K562 (cell line): ENCODE data around the gene KMT2E. TPM values are rescaled to one million over a fixed set of nuclear protein-coding genes. Genes with fewer than 3 reads are reported as not detected.
A peak's percentile ranks its signal among the peaks of the same experiment; 100 is the strongest.

ENCODE experiments used
- DMBX1 ChIP-seq: fragments of 250-450 bp; sonication (Bioruptor Pico); IDR thresholded peaks from 2 replicates; pipeline ENCODE4 v1.8.0; 2022; ENCODE audit warnings: inconsistent platforms, mild to moderate bottlenecking, moderate library complexity, borderline replicate concordance
- LARP7 ChIP-seq: fragments of 450-650 bp; IDR thresholded peaks from 2 replicates; pipeline ENCODE4 v1.6.1; 2016
- MTA3 ChIP-seq: fragments of 450-650 bp; formaldehyde crosslinking; IDR thresholded peaks from 2 replicates; pipeline ENCODE4 v1.6.1; 2017; ENCODE audit warnings: mild to moderate bottlenecking, borderline replicate concordance
- NEUROD1 ChIP-seq: fragments of 150-350 bp; IDR thresholded peaks from 2 replicates; pipeline ENCODE4 v1.6.1; 2014; ENCODE audit warnings: borderline replicate concordance, low read length, low read depth; ENCODE audit not compliant: partially characterized antibody
- NFIC ChIP-seq: fragments of 450-650 bp; IDR thresholded peaks from 2 replicates; pipeline ENCODE4 v1.6.1; 2017; ENCODE audit warnings: mild to moderate bottlenecking, inconsistent platforms
- OTX1 ChIP-seq: fragments of 450-650 bp; formaldehyde crosslinking; IDR thresholded peaks from 2 replicates; pipeline ENCODE4 v1.4.0; 2022; ENCODE audit warnings: mild to moderate bottlenecking
- PCBP2 ChIP-seq: fragments of 200-400 bp; formaldehyde crosslinking; IDR thresholded peaks from 2 replicates; pipeline ENCODE4 v1.6.1; 2018; ENCODE audit warnings: low read length, low read depth, mild to moderate bottlenecking, moderate library complexity; ENCODE audit not compliant: poor library complexity, severe bottlenecking
- RAD51 ChIP-seq: fragments of 450-650 bp; IDR thresholded peaks from 2 replicates; pipeline ENCODE4 v1.7.1; 2016; ENCODE audit warnings: low read depth, mild to moderate bottlenecking, borderline replicate concordance
- RBM14 ChIP-seq: fragments of 200-400 bp; formaldehyde crosslinking; IDR thresholded peaks from 2 replicates; pipeline ENCODE4 v1.6.1; 2018; ENCODE audit warnings: low read depth, mild to moderate bottlenecking, low read length, moderate library complexity, borderline replicate concordance; ENCODE audit not compliant: insufficient read depth
- RNF2 ChIP-seq: sonication (generic); IDR thresholded peaks from 2 replicates; pipeline ENCODE4 v1.6.1; 2016
- SMARCB1 ChIP-seq: IDR thresholded peaks from 2 replicates; pipeline ENCODE4 v1.6.1; 2011; ENCODE audit warnings: improper control_type of control experiment, low read depth; ENCODE audit not compliant: insufficient read length
- STAT5B ChIP-seq: fragments of 250-450 bp; sonication (Bioruptor Pico); IDR thresholded peaks from 2 replicates; pipeline ENCODE4 v1.8.0; 2021; ENCODE audit warnings: mild to moderate bottlenecking, inconsistent platforms
- TBL1XR1 ChIP-seq, 2 experiments: IDR thresholded peaks; 2 replicates each; pipeline ENCODE4 v1.6.1; 2012; ENCODE audit warnings: improper control_type of control experiment in 2 of 2, low read length in 2 of 2, mild to moderate bottlenecking in 1 of 2
- THRAP3 ChIP-seq: fragments of 450-650 bp; IDR thresholded peaks from 2 replicates; pipeline ENCODE4 v1.6.1; 2016; ENCODE audit warnings: mild to moderate bottlenecking, inconsistent platforms, borderline replicate concordance
- XRCC3 ChIP-seq: fragments of 450-650 bp; IDR thresholded peaks from 2 replicates; pipeline ENCODE4 v1.6.1; 2017; ENCODE audit warnings: mild to moderate bottlenecking, moderate library complexity
- ZKSCAN1 ChIP-seq: fragments of 150-350 bp; IDR thresholded peaks from 2 replicates; pipeline ENCODE4 v1.6.1; 2016; ENCODE audit warnings: low read depth, low read length
- ZNF311 ChIP-seq: fragments of 250-450 bp; sonication (Bioruptor Pico); IDR thresholded peaks from 2 replicates; pipeline ENCODE4 v1.4.0; 2020; ENCODE audit warnings: mild to moderate bottlenecking, moderate library complexity
- ZNF77 ChIP-seq: fragments of 250-450 bp; sonication (Bioruptor Pico); IDR thresholded peaks from 2 replicates; pipeline ENCODE4 v1.5.0; 2020
- polyA plus RNA-seq, 8 experiments: library from polyadenylated mRNA; depleted of rRNA in 4 of 8; stranded (reverse) in 5 of 8; unstranded in 3 of 8; fragments of >200 nt; fragmentation: Nextera tagmentation in 2 of 8; fragmentation: Illumina TruSeq in 1 of 8; extraction: Ambion mirVana in 2 of 8; extraction: Trizol in 1 of 8; gene quantifications; 2 replicates each; pipeline versions ENCODE4 v1.2.1 to v1.2.3, GENCODE V29; 2011 to 2014; ENCODE audit warnings: inconsistent platforms in 1 of 8, missing spikeins in 1 of 8
- total RNA-seq, 7 experiments: library from RNA; depleted of rRNA in 6 of 7; stranded (reverse); fragments of >200 nt in 6 of 7; fragmentation: Illumina TruSeq in 2 of 7; extraction: Trizol in 2 of 7; gene quantifications; 2 replicates each; pipeline versions ENCODE4 v1.2.1 to v1.2.3, GENCODE V29; 2011 to 2021; ENCODE audit warnings: low replicate concordance in 1 of 7
- TF ChIP-seq, protein P1 (sequence below): fragments of 250-450 bp; sonication (Bioruptor Pico); IDR thresholded peaks from 2 replicates; pipeline ENCODE4 v1.8.0; 2021; ENCODE audit warnings: mild to moderate bottlenecking, moderate library complexity
- TF ChIP-seq, protein P2 (sequence below), 3 experiments: IDR thresholded peaks in 2 of 3; conservative IDR thresholded peaks in 1 of 3; 2 replicates each; pipeline ENCODE4 v1.5.1; 2011 to 2012; ENCODE audit warnings: low read length in 3 of 3, mild to moderate bottlenecking in 3 of 3, control low read depth in 2 of 3, improper control_type of control experiment in 1 of 3, inconsistent platforms in 1 of 3, low read depth in 1 of 3, mixed read lengths in 1 of 3, moderate library complexity in 1 of 3; ENCODE audit not compliant: insufficient read depth in 2 of 3
- TF ChIP-seq, protein P3 (sequence below), 2 experiments: fragments of 450-650 bp; conservative IDR thresholded peaks; 2 replicates each; pipeline ENCODE4 v1.6.1; 2017; ENCODE audit warnings: mild to moderate bottlenecking in 2 of 2, moderate library complexity in 2 of 2
- TF ChIP-seq, protein P4 (sequence below), 2 experiments: IDR thresholded peaks; 2 replicates each; pipeline ENCODE4 v1.6.1; 2011; ENCODE audit warnings: borderline replicate concordance in 1 of 2, control low read depth in 1 of 2, low read depth in 1 of 2, low read length in 1 of 2, mild to moderate bottlenecking in 1 of 2, mixed read lengths in 1 of 2, moderate library complexity in 1 of 2; ENCODE audit not compliant: insufficient read depth in 1 of 2, insufficient read length in 1 of 2, poor library complexity in 1 of 2, severe bottlenecking in 1 of 2; ENCODE audit errors: extremely low read depth in 1 of 2

The KMT2E gene
- total and polyA plus RNA-seq, 9 of the 15 experiments (the other 6 are each of a cell fraction or from before 2014, with no cell fraction given) = 8.9 to 55.3 (median 38.1) TPM

DNA sequence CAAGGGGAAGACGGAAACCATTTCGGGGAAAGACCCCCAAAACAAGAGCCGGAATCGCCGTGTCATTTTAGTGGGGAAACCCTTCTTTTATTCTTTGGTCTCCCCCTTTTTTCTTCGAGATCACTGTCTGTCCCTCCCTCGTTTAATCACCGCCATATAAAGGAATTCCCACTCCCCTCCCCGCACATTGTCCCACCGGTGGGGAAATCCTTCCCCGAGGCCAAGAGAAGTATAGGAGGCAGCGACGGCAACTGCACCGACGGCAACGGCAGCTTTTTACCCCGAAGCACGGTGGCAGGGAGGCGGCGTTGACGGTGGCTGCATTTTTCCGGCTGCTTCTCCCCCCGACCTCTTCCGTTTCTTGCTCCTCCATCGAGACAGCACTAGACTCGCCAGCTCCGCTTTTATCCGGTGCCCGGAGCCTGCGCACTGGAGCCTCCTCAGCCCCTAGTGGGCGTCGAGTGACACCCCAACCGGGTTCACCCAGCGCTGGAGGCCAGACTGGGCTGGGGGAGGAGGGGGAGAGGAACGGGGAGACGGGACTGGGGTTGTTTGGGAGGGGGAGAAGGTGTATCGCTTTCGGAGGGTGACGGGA is 687 bp upstream of the KMT2E start (continued):
- TF ChIP-seq, protein P1, sequence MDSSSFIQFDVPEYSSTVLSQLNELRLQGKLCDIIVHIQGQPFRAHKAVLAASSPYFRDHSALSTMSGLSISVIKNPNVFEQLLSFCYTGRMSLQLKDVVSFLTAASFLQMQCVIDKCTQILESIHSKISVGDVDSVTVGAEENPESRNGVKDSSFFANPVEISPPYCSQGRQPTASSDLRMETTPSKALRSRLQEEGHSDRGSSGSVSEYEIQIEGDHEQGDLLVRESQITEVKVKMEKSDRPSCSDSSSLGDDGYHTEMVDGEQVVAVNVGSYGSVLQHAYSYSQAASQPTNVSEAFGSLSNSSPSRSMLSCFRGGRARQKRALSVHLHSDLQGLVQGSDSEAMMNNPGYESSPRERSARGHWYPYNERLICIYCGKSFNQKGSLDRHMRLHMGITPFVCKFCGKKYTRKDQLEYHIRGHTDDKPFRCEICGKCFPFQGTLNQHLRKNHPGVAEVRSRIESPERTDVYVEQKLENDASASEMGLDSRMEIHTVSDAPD = no peak
- TF ChIP-seq PCBP2 = peak; percentile 14
- TF ChIP-seq ZNF77 = no peak
- TF ChIP-seq, protein P2, sequence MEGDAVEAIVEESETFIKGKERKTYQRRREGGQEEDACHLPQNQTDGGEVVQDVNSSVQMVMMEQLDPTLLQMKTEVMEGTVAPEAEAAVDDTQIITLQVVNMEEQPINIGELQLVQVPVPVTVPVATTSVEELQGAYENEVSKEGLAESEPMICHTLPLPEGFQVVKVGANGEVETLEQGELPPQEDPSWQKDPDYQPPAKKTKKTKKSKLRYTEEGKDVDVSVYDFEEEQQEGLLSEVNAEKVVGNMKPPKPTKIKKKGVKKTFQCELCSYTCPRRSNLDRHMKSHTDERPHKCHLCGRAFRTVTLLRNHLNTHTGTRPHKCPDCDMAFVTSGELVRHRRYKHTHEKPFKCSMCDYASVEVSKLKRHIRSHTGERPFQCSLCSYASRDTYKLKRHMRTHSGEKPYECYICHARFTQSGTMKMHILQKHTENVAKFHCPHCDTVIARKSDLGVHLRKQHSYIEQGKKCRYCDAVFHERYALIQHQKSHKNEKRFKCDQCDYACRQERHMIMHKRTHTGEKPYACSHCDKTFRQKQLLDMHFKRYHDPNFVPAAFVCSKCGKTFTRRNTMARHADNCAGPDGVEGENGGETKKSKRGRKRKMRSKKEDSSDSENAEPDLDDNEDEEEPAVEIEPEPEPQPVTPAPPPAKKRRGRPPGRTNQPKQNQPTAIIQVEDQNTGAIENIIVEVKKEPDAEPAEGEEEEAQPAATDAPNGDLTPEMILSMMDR (IDR thresholded peaks at IDR 0.05 in 2 of 3, conservative IDR thresholded peaks at IDR 0.05 in 1 of 3; ENCODE audit: insufficient read depth in 2 of 3, low read depth in 1 of 3, low read length in 3 of 3) = peak; percentile 70 to 82 (median 74)
- peak; percentile 28 for TF ChIP-seq DMBX1
- peak; percentile 58 for TF ChIP-seq NEUROD1
- TF ChIP-seq STAT5B (CRISPR knock-in tag) = no peak
- TF ChIP-seq ZKSCAN1 = peak; percentile 57
- TF ChIP-seq, protein P3, sequence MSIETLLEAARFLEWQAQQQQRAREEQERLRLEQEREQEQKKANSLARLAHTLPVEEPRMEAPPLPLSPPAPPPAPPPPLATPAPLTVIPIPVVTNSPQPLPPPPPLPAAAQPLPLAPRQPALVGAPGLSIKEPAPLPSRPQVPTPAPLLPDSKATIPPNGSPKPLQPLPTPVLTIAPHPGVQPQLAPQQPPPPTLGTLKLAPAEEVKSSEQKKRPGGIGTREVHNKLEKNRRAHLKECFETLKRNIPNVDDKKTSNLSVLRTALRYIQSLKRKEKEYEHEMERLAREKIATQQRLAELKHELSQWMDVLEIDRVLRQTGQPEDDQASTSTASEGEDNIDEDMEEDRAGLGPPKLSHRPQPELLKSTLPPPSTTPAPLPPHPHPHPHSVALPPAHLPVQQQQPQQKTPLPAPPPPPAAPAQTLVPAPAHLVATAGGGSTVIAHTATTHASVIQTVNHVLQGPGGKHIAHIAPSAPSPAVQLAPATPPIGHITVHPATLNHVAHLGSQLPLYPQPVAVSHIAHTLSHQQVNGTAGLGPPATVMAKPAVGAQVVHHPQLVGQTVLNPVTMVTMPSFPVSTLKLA (conservative IDR thresholded peaks at IDR 0.05) = no peak
- TF ChIP-seq LARP7 = peak; percentile 63
- no peak; the same call in 1 of the 2 replicates for TF ChIP-seq RNF2
- TF ChIP-seq XRCC3 = no peak
- peak; percentile 76 for TF ChIP-seq MTA3
- TF ChIP-seq THRAP3 = peak; percentile 94
- TF ChIP-seq SMARCB1 = no peak
- no peak for TF ChIP-seq RAD51
- TF ChIP-seq ZNF311 (CRISPR knock-in tag) = peak; percentile 73; the same call in 1 of the 2 replicates
- peak; percentile 52; the same call in 1 of the 2 replicates for TF ChIP-seq NFIC
- 0 out of 2 replicates have a peak, but pooled peaks have one; percentile 36 for TF ChIP-seq RBM14
- TF ChIP-seq, protein P4, sequence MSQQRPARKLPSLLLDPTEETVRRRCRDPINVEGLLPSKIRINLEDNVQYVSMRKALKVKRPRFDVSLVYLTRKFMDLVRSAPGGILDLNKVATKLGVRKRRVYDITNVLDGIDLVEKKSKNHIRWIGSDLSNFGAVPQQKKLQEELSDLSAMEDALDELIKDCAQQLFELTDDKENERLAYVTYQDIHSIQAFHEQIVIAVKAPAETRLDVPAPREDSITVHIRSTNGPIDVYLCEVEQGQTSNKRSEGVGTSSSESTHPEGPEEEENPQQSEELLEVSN (IDR thresholded peaks at IDR 0.05; ENCODE audit: borderline replicate concordance in 1 of 2, extremely low read depth in 1 of 2, insufficient read depth in 1 of 2, insufficient read length in 1 of 2, low read depth in 1 of 2, low read length in 1 of 2, poor library complexity in 1 of 2, severe bottlenecking in 1 of 2) = no peak
- peak; percentile 94; the same call in 1 of the 2 replicates for TF ChIP-seq OTX1 (CRISPR knock-in tag)
- TF ChIP-seq TBL1XR1 (IDR thresholded peaks at IDR 0.05; ENCODE audit: low read length in 2 of 2) = no peak; a peak in 2 of 4 replicates
